HCT116 (cell line): Measurements from ENCODE around the gene SMC6.

ENCODE experiments used
- CTCF ChIP-seq, 3 experiments: fragments of 200-600 bp in 1 of 3; sonication (generic) in 1 of 3; IDR thresholded peaks in 2 of 3; conservative IDR thresholded peaks in 1 of 3; 2 replicates each; pipeline ENCODE4 v1.5.1; 2012 to 2017; ENCODE audit warnings: low read depth in 2 of 3, low read length in 2 of 3, antibody characterized with exemption in 1 of 3, borderline replicate concordance in 1 of 3, control low read depth in 1 of 3, mild to moderate bottlenecking in 1 of 3, mixed read lengths in 1 of 3, mixed run types in 1 of 3, moderate library complexity in 1 of 3; ENCODE audit not compliant: insufficient read depth in 1 of 3
- FOSL1 ChIP-seq: IDR thresholded peaks from 2 replicates; pipeline ENCODE4 v1.6.1; 2012; ENCODE audit warnings: low read depth
- JUND ChIP-seq: IDR thresholded peaks from 2 replicates; pipeline ENCODE4 v1.6.1; 2012
- TCF7L2 ChIP-seq: IDR thresholded peaks from 2 replicates; pipeline ENCODE4 v1.7.0; 2011; ENCODE audit warnings: borderline replicate concordance, inconsistent platforms; ENCODE audit not compliant: insufficient read depth, insufficient read length; ENCODE audit errors: extremely low read depth
- YY1 ChIP-seq: IDR thresholded peaks from 2 replicates; pipeline ENCODE4 v1.6.1; 2011; ENCODE audit warnings: low read length, low read depth, moderate library complexity, mild to moderate bottlenecking; ENCODE audit not compliant: insufficient replicate concordance; ENCODE audit errors: extremely low read depth

DNA sequence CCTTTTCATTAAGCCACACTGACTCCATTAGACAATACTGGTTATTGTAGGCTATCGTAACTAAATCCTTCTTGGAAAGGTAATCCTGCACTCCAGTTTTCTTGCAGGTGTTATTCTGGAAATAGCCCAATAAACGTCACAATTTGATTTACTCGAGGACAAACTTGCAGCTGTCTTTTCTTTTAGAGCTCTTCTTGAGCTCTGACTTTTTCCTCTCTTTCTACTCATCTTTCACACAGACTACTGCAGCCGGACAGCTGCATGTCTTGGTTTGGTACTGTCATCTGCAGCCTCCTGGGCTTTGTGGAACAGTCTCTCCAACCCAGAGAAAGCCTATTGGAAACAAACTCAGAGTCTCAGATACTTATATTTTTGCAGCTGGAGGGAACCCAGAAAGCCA, 39.7 kb upstream of the SMC6 start:
- TF ChIP-seq CTCF (IDR thresholded peaks at IDR 0.05 in 2 of 3, conservative IDR thresholded peaks at IDR 0.05 in 1 of 3; ENCODE audit: borderline replicate concordance in 1 of 3, insufficient read depth in 1 of 3, low read depth in 2 of 3, low read length in 2 of 3), result no peak
- no peak for TF ChIP-seq TCF7L2
- no peak for TF ChIP-seq YY1
- no peak for TF ChIP-seq JUND
- no peak for TF ChIP-seq FOSL1
